RWPE2 (cell line): Measurements from ENCODE around the gene SLC39A1.
A peak's percentile ranks its signal among the peaks of the same experiment; 100 is the strongest.

Source experiments
- ATAC-seq: fragments of 200-7000 bp; cut with Tn5 transposase; 3 replicates; pipeline ENCODE4 v1.9.1; 2021; ENCODE audit warnings: low read depth
- DNase-seq: peaks from one replicate; pipeline ENCODE4 v3.0.0-alpha.2; 2020; ENCODE audit warnings: low spot score
- H3K27ac ChIP-seq: fragments of 450-650 bp; 2 replicates; pipeline ENCODE4 v1.5.1; 2017; ENCODE audit warnings: mild to moderate bottlenecking; ENCODE audit not compliant: poor library complexity, severe bottlenecking
- H3K27me3 ChIP-seq: fragments of 250-450 bp; sonication (Bioruptor Pico); 2 replicates; pipeline ENCODE4 v1.5.1; 2021; ENCODE audit warnings: mild to moderate bottlenecking, moderate library complexity; ENCODE audit not compliant: insufficient read depth, poor library complexity, severe bottlenecking
- H3K36me3 ChIP-seq: fragments of 250-450 bp; sonication (Bioruptor Pico); 2 replicates; pipeline ENCODE4 v1.5.1; 2020; ENCODE audit warnings: low read depth, mild to moderate bottlenecking, moderate library complexity
- H3K4me1 ChIP-seq: fragments of 250-450 bp; sonication (Bioruptor Pico); 2 replicates; pipeline ENCODE4 v1.5.1; 2021; ENCODE audit warnings: mild to moderate bottlenecking, moderate library complexity; ENCODE audit not compliant: insufficient read depth, poor library complexity, severe bottlenecking
- H3K4me3 ChIP-seq: fragments of 250-450 bp; sonication (Bioruptor Pico); 2 replicates; pipeline ENCODE4 v1.5.1; 2021; ENCODE audit warnings: mild to moderate bottlenecking, moderate library complexity; ENCODE audit not compliant: severe bottlenecking
- H3K9me3 ChIP-seq: fragments of 250-450 bp; sonication (Bioruptor Pico); 2 replicates; pipeline ENCODE4 v1.5.1; 2021; ENCODE audit warnings: mild to moderate bottlenecking, moderate library complexity; ENCODE audit not compliant: severe bottlenecking
- TF ChIP-seq, protein P1 (sequence below): fragments of 450-650 bp; IDR thresholded peaks from one replicate; pipeline ENCODE4 v1.5.1; 2017; ENCODE audit warnings: mild to moderate bottlenecking, moderate library complexity; ENCODE audit not compliant: poor library complexity, severe bottlenecking

SLC39A1 gene

DNA sequence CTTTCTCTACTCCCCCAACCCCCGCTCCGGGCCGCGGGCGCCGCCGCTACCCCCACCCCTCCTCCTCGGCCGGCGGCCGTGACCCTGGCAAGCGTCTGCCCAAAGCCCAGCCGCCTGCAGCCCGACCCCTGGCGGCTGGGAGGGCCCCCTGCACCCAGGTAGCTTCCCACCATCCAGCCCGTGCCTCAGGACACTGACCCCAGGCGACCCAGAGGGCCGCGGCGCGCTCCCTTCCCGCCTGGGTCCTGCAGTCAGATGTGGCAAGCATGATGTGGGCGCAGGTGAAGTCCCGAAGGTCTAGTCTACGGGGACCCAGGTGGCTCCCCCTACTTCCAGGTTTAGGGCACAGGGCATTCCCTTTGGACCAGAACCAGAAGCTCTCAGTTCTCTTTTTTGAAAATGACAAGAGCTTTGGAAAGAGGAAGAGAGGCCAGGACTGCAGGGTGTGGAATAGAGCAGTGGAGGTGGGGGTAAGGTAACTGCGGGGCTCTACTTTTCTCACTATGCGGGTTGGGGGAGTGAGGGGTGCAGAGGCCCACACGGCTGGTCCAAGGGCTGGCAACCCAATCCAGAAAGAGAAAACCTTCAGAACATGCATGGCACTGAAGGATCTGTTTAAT, 16.6 kb downstream of the SLC39A1 start, which contains the start of gene DENND4B:
Gene DENND4B (minus strand): TSS at position 97 of the 620 bp plus-strand sequence. CDS start 2,344 bp downstream, outside the sequence.
- Histone ChIP-seq H3K4me1 (no peaks in the 10 kb centered on the region), H3K27me3 (no peaks in the 10 kb centered on the region), H3K36me3 (peaks cover 48% of the 10 kb centered on the region), H3K27ac (peak within 1 kb of the TSS; percentile 76), H3K4me3 (peak within 1 kb of the TSS; percentile 77), H3K9me3 (no peaks in the 10 kb centered on the region)
- TF ChIP-seq, protein P1, sequence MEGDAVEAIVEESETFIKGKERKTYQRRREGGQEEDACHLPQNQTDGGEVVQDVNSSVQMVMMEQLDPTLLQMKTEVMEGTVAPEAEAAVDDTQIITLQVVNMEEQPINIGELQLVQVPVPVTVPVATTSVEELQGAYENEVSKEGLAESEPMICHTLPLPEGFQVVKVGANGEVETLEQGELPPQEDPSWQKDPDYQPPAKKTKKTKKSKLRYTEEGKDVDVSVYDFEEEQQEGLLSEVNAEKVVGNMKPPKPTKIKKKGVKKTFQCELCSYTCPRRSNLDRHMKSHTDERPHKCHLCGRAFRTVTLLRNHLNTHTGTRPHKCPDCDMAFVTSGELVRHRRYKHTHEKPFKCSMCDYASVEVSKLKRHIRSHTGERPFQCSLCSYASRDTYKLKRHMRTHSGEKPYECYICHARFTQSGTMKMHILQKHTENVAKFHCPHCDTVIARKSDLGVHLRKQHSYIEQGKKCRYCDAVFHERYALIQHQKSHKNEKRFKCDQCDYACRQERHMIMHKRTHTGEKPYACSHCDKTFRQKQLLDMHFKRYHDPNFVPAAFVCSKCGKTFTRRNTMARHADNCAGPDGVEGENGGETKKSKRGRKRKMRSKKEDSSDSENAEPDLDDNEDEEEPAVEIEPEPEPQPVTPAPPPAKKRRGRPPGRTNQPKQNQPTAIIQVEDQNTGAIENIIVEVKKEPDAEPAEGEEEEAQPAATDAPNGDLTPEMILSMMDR = peak; percentile 98
- ATAC-seq (peak; percentile 91), DNase-seq (no peak)

DNA sequence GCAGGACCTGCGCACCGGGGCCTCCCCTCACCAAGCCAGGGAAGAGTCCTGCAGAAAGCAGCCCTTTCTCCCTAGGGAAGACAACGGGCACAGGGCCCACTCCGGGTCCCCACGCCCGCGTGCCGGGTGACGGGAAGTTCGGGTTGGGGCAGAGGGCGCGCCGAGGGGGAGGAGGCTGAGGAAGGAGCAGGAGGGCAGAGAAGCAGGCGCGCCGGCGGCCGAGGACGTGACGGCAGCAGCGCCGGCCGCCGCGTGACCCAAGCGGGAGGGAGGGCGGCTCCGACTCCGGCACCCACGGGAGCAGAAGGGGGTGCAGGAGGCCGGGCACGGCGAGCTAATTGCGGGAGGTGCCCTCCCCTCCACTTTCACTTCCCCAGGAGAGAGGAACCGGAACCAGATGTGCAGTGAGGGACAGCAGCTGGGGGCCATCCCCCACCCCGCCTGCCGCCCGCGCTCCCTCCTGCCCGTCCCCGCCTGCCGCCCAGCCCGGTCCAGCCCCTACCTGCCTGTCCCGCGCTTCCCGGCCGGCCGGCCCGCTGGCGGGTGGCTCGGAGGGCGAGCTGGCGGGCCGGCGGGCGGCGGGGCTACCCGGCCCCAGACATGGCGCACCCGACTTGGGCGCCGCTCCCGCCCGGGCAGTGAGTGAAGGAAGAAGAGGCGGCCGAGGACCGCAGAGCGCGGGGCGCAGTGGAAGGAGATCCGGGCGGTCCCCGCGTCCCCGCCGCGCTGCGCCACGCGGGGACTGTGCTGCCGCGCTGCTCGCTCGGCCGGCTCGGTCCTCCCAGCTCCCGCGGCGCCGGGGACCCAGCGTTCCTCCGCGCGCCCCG, 17.3 kb downstream of the SLC39A1 start:
- H3K27me3 ChIP-seq = no peaks in the 10 kb centered on the region
- H3K27ac ChIP-seq = peak overlapping the region; percentile 76
- peak overlapping the region; percentile 77 for H3K4me3 ChIP-seq
- H3K9me3 ChIP-seq = no peaks in the 10 kb centered on the region
- ATAC-seq (peak; percentile 54), DNase-seq (no peak)
- no peaks in the 10 kb centered on the region for H3K4me1 ChIP-seq
- TF ChIP-seq, protein P1 = no peak
- peaks cover 51% of the 10 kb centered on the region for H3K36me3 ChIP-seq

DNA sequence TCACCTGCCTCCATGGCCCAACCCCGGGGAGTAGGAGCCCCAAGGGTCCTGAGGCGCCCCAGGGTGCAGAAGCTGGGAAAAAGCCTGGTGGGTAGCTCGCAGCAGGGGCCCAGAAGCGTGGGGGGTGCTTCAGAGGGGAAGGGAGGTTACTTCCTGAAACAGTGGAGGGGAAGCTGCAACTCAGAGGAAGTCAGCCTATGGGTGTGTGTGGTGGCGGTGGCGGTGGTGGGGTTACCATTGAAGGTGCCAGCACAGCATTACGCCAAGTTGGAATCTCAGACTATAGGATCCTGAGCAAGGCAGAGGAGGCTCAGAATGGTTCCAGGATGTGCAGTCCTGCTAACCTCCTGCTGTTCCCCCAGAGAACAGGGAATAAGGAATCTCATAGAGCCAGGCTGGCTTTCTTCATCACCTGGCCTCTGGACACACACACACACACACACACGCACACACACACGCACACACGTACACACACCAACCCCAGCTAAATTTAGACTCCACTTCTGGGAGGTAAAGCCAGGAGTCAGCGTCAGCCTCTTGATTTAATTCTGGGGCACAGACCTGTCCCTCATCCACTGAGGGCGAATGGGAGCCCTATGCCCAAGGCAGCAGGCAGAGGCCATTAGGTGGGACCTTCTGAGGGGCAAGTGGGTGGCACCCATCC, 18.1 kb downstream of the SLC39A1 start:
- peak overlapping the region; percentile 77 for H3K4me3 ChIP-seq
- H3K27ac ChIP-seq = peak overlapping the region; percentile 76
- no peaks in the 10 kb centered on the region for H3K4me1 ChIP-seq
- no peaks in the 10 kb centered on the region for H3K27me3 ChIP-seq
- ATAC-seq (peak; percentile 11; the same call in 2 of the 3 replicates), DNase-seq (no peak)
- TF ChIP-seq, protein P1 = no peak
- peaks cover 49% of the 10 kb centered on the region for H3K36me3 ChIP-seq
- H3K9me3 ChIP-seq = no peaks in the 10 kb centered on the region

DNA sequence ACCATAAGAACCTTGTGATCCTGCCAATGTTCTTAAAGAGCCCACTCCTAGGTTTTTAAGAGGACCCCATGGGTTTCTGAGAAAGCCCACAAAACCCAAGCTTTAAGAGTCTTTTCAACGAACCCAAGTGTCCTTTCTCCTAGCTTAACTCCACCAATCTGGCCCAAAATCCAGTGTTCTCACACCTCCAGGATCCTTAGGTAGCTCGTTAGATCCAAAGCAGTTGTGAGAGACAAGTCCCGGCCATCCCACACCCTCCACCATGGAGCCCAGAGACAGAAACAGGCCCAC, 18.6 kb downstream of the SLC39A1 start:
- no peak for DNase-seq
- ATAC-seq = no peak
- no peaks in the 10 kb centered on the region for H3K27me3 ChIP-seq
- H3K27ac ChIP-seq = peak overlapping the region; percentile 76
- H3K36me3 ChIP-seq = peaks cover 49% of the 10 kb centered on the region
- TF ChIP-seq, protein P1 = no peak
- H3K4me3 ChIP-seq = no peak overlapping the region
- no peaks in the 10 kb centered on the region for H3K4me1 ChIP-seq
- H3K9me3 ChIP-seq = no peaks in the 10 kb centered on the region
